GM19397 (cell line): ENCODE measurements around the gene SMIM43.
"Not testable (repeated sequence)": the region's sequence is repeated elsewhere in the genome, so short reads cannot be mapped to it uniquely, and the experiment has no call there.

Experiments used
- ATAC-seq: cut with Tn5 transposase; IDR thresholded peaks from one replicate; pipeline ENCODE4 v1.9.1; 2021; ENCODE audit warnings: mild to moderate bottlenecking, moderate library complexity; ENCODE audit not compliant: unreplicated experiment

The SMIM43 gene

GRCh38 chr4:121737846-121738554 is 27.0 kb downstream of the SMIM43 start:
- no peak for ATAC-seq

- no peak for ATAC-seq
Observed at GRCh38 chr4:121736735-121737351, 28.1 kb downstream of the SMIM43 start.

GRCh38 chr4:121734571-121734970 is 30.4 kb downstream of the SMIM43 start:
- no peak for ATAC-seq

GRCh38 chr4:121733942-121734341 is 31.0 kb downstream of the SMIM43 start:
- no peak for ATAC-seq

GRCh38 chr4:121729753-121730152 is 35.2 kb downstream of the SMIM43 start:
- ATAC-seq, result not testable (repeated sequence)

GRCh38 chr4:121728798-121729226 is 36.2 kb downstream of the SMIM43 start:
- ATAC-seq, result no peak

GRCh38 chr4:121728066-121728465 is 36.9 kb downstream of the SMIM43 start:
- ATAC-seq, result no peak

GRCh38 chr4:121726642-121727268 is 38.2 kb downstream of the SMIM43 start:
- peak; percentile 92 for ATAC-seq

- ATAC-seq, result no peak
Observed at GRCh38 chr4:121724671-121725070, 40.3 kb downstream of the SMIM43 start.

GRCh38 chr4:121721700-121722099 is 43.3 kb downstream of the SMIM43 start:
- no peak for ATAC-seq

GRCh38 chr4:121720109-121720508 is 44.9 kb downstream of the SMIM43 start:
- ATAC-seq, result no peak

- no peak for ATAC-seq
Observed at GRCh38 chr4:121717680-121718237, 47.2 kb downstream of the SMIM43 start.

GRCh38 chr4:121714548-121714947 is 50.4 kb downstream of the SMIM43 start:
- ATAC-seq, result no peak

GRCh38 chr4:121712783-121713182 is 52.2 kb downstream of the SMIM43 start:
- ATAC-seq, result no peak

- ATAC-seq, result peak; percentile 17
Observed at GRCh38 chr4:121712001-121712651, 52.8 kb downstream of the SMIM43 start.

GRCh38 chr4:121711263-121712000 is 53.5 kb downstream of the SMIM43 start:
- ATAC-seq, result peak; percentile 97

GRCh38 chr4:121709766-121710405 is 55.1 kb downstream of the SMIM43 start:
- ATAC-seq, result no peak
